Measurements from ENCODE around the gene MYL6.

The MYL6 gene

GRCh38 chr12:56162468-56163290 lies 4.5 kb downstream of the MYL6 start:
- ATAC-seq (replicated peaks; ENCODE audit: extremely low read depth, poor library complexity, severe bottlenecking) (no peak), DNase-seq (ENCODE audit: low spot score in 2 of 2) (no peak)
- no peak overlapping the region for H3K4me3 Mint-ChIP-seq
- H3K36me3 Mint-ChIP-seq (ENCODE audit: insufficient read depth), result peaks cover 70% of the 10 kb centered on the region
- H3K9me3 Mint-ChIP-seq, result no peaks in the 10 kb centered on the region
- H3K27ac Mint-ChIP-seq (ENCODE audit: low read depth), result peak overlapping the region; percentile 77
- no peaks in the 10 kb centered on the region for H3K27me3 Mint-ChIP-seq
- peaks cover 49% of the 10 kb centered on the region for H3K4me1 Mint-ChIP-seq

GRCh38 chr12:56163533-56164344 lies 5.6 kb downstream of the MYL6 start:
- DNase-seq (ENCODE audit: low spot score in 2 of 2) (no peak), ATAC-seq (replicated peaks; ENCODE audit: extremely low read depth, poor library complexity, severe bottlenecking) (no peak)
- peak overlapping the region; percentile 25 for H3K4me3 Mint-ChIP-seq
- H3K36me3 Mint-ChIP-seq (ENCODE audit: insufficient read depth), result peaks cover 75% of the 10 kb centered on the region
- H3K4me1 Mint-ChIP-seq, result peaks cover 42% of the 10 kb centered on the region
- H3K27ac Mint-ChIP-seq (ENCODE audit: low read depth), result peak overlapping the region; percentile 77
- H3K27me3 Mint-ChIP-seq, result no peaks in the 10 kb centered on the region
- H3K9me3 Mint-ChIP-seq, result no peaks in the 10 kb centered on the region

GRCh38 chr12:56164345-56164729 lies 6.2 kb downstream of the MYL6 start:
- Mint-ChIP-seq H3K4me1 (peaks cover 36% of the 10 kb centered on the region), H3K4me3 (peak overlapping the region; percentile 25), H3K27ac (ENCODE audit: low read depth) (peak overlapping the region; percentile 77), H3K36me3 (ENCODE audit: insufficient read depth) (peaks cover 78% of the 10 kb centered on the region), H3K9me3 (no peaks in the 10 kb centered on the region), H3K27me3 (no peaks in the 10 kb centered on the region)
- ATAC-seq (replicated peaks; ENCODE audit: extremely low read depth, poor library complexity, severe bottlenecking) (no peak), DNase-seq (ENCODE audit: low spot score in 2 of 2) (no peak)

GRCh38 chr12:56165369-56165768 lies 7.2 kb downstream of the MYL6 start:
- Mint-ChIP-seq H3K9me3 (no peaks in the 10 kb centered on the region), H3K36me3 (ENCODE audit: insufficient read depth) (peaks cover 79% of the 10 kb centered on the region), H3K27me3 (no peaks in the 10 kb centered on the region), H3K4me3 (no peak overlapping the region), H3K4me1 (peaks cover 26% of the 10 kb centered on the region), H3K27ac (ENCODE audit: low read depth) (no peak overlapping the region)
- DNase-seq (ENCODE audit: low spot score in 2 of 2) (no peak), ATAC-seq (replicated peaks; ENCODE audit: extremely low read depth, poor library complexity, severe bottlenecking) (no peak)

GRCh38 chr12:56169229-56169759 lies 11.1 kb downstream of the MYL6 start:
- DNase-seq (ENCODE audit: low spot score in 2 of 2) (no peak), ATAC-seq (replicated peaks; ENCODE audit: extremely low read depth, poor library complexity, severe bottlenecking) (no peak)
- Mint-ChIP-seq H3K4me3 (no peak overlapping the region), H3K9me3 (no peaks in the 10 kb centered on the region), H3K27me3 (no peaks in the 10 kb centered on the region), H3K36me3 (ENCODE audit: insufficient read depth) (peaks cover 85% of the 10 kb centered on the region), H3K27ac (ENCODE audit: low read depth) (peak overlapping the region; percentile 58), H3K4me1 (peaks cover 7% of the 10 kb centered on the region)

- Mint-ChIP-seq H3K36me3 (ENCODE audit: insufficient read depth) (peaks cover 78% of the 10 kb centered on the region), H3K9me3 (no peaks in the 10 kb centered on the region), H3K27me3 (no peaks in the 10 kb centered on the region), H3K4me1 (peaks cover 6% of the 10 kb centered on the region), H3K27ac (ENCODE audit: low read depth) (no peak overlapping the region), H3K4me3 (no peak overlapping the region)
- DNase-seq (ENCODE audit: low spot score in 2 of 2) (no peak), ATAC-seq (replicated peaks; ENCODE audit: extremely low read depth, poor library complexity, severe bottlenecking) (no peak)
Observed at GRCh38 chr12:56172839-56173238, 14.7 kb downstream of the MYL6 start.

- no peak overlapping the region for H3K4me3 Mint-ChIP-seq
- H3K9me3 Mint-ChIP-seq, result no peaks in the 10 kb centered on the region
- no peak for ATAC-seq (replicated peaks; ENCODE audit: extremely low read depth, poor library complexity, severe bottlenecking)
- H3K27ac Mint-ChIP-seq (ENCODE audit: low read depth), result no peak overlapping the region
- peaks cover 74% of the 10 kb centered on the region for H3K36me3 Mint-ChIP-seq (ENCODE audit: insufficient read depth)
- no peaks in the 10 kb centered on the region for H3K27me3 Mint-ChIP-seq
- DNase-seq (ENCODE audit: low spot score in 2 of 2), result no peak
- H3K4me1 Mint-ChIP-seq, result peaks cover 4% of the 10 kb centered on the region
Observed at GRCh38 chr12:56178347-56178746, 20.2 kb downstream of the MYL6 start.

GRCh38 chr12:56186957-56187356 lies 28.8 kb downstream of the MYL6 start:
- Mint-ChIP-seq H3K36me3 (ENCODE audit: insufficient read depth) (peaks cover 60% of the 10 kb centered on the region), H3K4me1 (peaks cover 30% of the 10 kb centered on the region)

GRCh38 chr12:56188131-56188777 lies 30.1 kb downstream of the MYL6 start:
- Mint-ChIP-seq H3K9me3 (no peaks in the 10 kb centered on the region), H3K4me3 (peak overlapping the region; percentile 89), H3K27me3 (no peaks in the 10 kb centered on the region), H3K36me3 (ENCODE audit: insufficient read depth) (peaks cover 49% of the 10 kb centered on the region), H3K27ac (ENCODE audit: low read depth) (peak overlapping the region; percentile 86), H3K4me1 (peaks cover 39% of the 10 kb centered on the region)
- no peak for DNase-seq (ENCODE audit: low spot score in 2 of 2)
- ATAC-seq (replicated peaks; ENCODE audit: extremely low read depth, poor library complexity, severe bottlenecking), result no peak

More at GRCh38 chr12:56186957-56187356, 28.8 kb downstream of the MYL6 start:
- Mint-ChIP-seq H3K9me3 (no peaks in the 10 kb centered on the region), H3K4me3 (peak overlapping the region; percentile 89), H3K27me3 (no peaks in the 10 kb centered on the region), H3K27ac (ENCODE audit: low read depth) (peak overlapping the region; percentile 86)
- DNase-seq (ENCODE audit: low spot score in 2 of 2) (no peak), ATAC-seq (replicated peaks; ENCODE audit: extremely low read depth, poor library complexity, severe bottlenecking) (no peak)

- Mint-ChIP-seq H3K9me3 (no peaks in the 10 kb centered on the region), H3K36me3 (ENCODE audit: insufficient read depth) (peaks cover 48% of the 10 kb centered on the region), H3K27ac (ENCODE audit: low read depth) (peak overlapping the region; percentile 86), H3K4me3 (peak overlapping the region; percentile 89), H3K4me1 (peaks cover 43% of the 10 kb centered on the region), H3K27me3 (no peaks in the 10 kb centered on the region)
- peak; percentile 5 for ATAC-seq (replicated peaks; ENCODE audit: extremely low read depth, poor library complexity, severe bottlenecking)
- DNase-seq (ENCODE audit: low spot score in 2 of 2), result no peak
Observed at GRCh38 chr12:56188778-56189098, 30.6 kb downstream of the MYL6 start.

- peak within 1 kb of the TSS; percentile 89 for H3K4me3 Mint-ChIP-seq
- H3K36me3 Mint-ChIP-seq (ENCODE audit: insufficient read depth), result peaks cover 44% of the 10 kb centered on the region
- ATAC-seq (replicated peaks; ENCODE audit: extremely low read depth, poor library complexity, severe bottlenecking) (peak; percentile 90), DNase-seq (ENCODE audit: low spot score in 2 of 2) (peak; percentile 74 to 76)
- no peaks in the 10 kb centered on the region for H3K9me3 Mint-ChIP-seq
- H3K27ac Mint-ChIP-seq (ENCODE audit: low read depth), result peak within 1 kb of the TSS; percentile 98
- no peaks in the 10 kb centered on the region for H3K27me3 Mint-ChIP-seq
- H3K4me1 Mint-ChIP-seq, result peaks cover 45% of the 10 kb centered on the region
Observed at GRCh38 chr12:56189099-56189917, 31.1 kb downstream of the MYL6 start, which contains the start of gene SMARCC2. Gene SMARCC2, minus strand, starts transcription at chr12:56189483. Its CDS starts 22 bp downstream, at chr12:56189461.
